ENCODE measurements around the gene MISFA. TPM values are rescaled to one million over a fixed set of nuclear protein-coding genes. Genes with fewer than 3 reads are reported as not detected.
A peak's percentile ranks its signal among the peaks of the same experiment; 100 is the strongest.
"Not testable (repeated sequence)": the region's sequence is repeated elsewhere in the genome, so short reads cannot be mapped to it uniquely, and the experiment has no call there.

Gene MISFA
- polyA plus RNA-seq, 1 donor (not counting 4 experiments of a cell fraction or from before 2014, with no cell fraction given) = 0.63 TPM

DNA sequence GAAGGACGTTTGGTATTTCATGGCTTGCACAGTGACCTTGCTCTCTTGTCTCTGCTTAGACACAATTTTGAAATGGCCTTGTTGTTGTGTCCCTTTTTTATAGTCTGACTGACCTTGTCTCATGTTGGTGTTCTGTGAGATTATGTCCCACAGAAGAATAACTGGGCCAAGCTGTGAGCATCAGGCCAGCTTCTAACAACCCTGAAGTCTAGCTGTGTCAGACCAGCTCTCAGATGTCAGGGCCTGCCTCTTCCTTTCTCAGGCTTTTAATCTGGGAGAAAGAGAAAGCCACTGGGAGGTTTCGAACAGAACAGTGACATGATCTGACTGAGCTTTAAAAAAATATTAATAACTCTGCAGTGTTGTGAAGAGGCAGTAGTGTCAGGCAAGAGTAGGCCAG is 9.0 kb upstream of the MISFA start:
- FAIRE-seq (no peak), DNase-seq (ENCODE audit: low read depth, low spot score) (no peak)
- no peak overlapping the region for H2AFZ ChIP-seq (ENCODE audit: control insufficient read depth, low read length)
- H3K36me3 ChIP-seq (ENCODE audit: control insufficient read depth in 2 of 2, extremely low read depth in 1 of 2, insufficient read depth in 2 of 2, low read length in 2 of 2) = peaks cover under 1 to 3% of the 10 kb centered on the region in 2 experiments
- no peaks in the 10 kb centered on the region for H4K20me1 ChIP-seq (ENCODE audit: control insufficient read depth, extremely low read depth, insufficient read depth, low read length)
- TF ChIP-seq EZH2 (IDR thresholded peaks at IDR 0.05; ENCODE audit: low read length) = no peak
- TF ChIP-seq CTCF (optimal IDR thresholded peaks at IDR 0.05 in 1 of 3, IDR thresholded peaks at IDR 0.05 in 1 of 3, conservative IDR thresholded peaks at IDR 0.05 in 1 of 3; ENCODE audit: extremely low read depth in 1 of 3, insufficient read depth in 2 of 3, low read length in 3 of 3) = no peak
- H3K4me1 ChIP-seq (ENCODE audit: control insufficient read depth, extremely low read depth, insufficient read depth, low read length) = peaks cover 35% of the 10 kb centered on the region
- no peaks in the 10 kb centered on the region for H3K27me3 ChIP-seq (ENCODE audit: control insufficient read depth, extremely low read depth, insufficient read depth, low read length)
- H3K9me1 ChIP-seq (ENCODE audit: control insufficient read depth, extremely low read depth, insufficient read depth, low read length) = no peaks in the 10 kb centered on the region
- H3K9me3 ChIP-seq (ENCODE audit: control insufficient read depth, low read depth, low read length) = no peaks in the 10 kb centered on the region
- H3K79me2 ChIP-seq (ENCODE audit: control insufficient read depth, insufficient read depth, low read length) = peaks cover 53% of the 10 kb centered on the region
- no peak overlapping the region for H3K27ac ChIP-seq (ENCODE audit: control insufficient read depth, insufficient read depth, low read length)
- no peak overlapping the region for H3K9ac ChIP-seq (ENCODE audit: control insufficient read depth, extremely low read depth, insufficient read depth, low read length)
- peak overlapping the region; percentile 71 for H3K4me2 ChIP-seq (ENCODE audit: control insufficient read depth, extremely low read depth, insufficient read depth, low read depth, low read length)
- dilution Hi-C loops (cut with MboI; ENCODE audit: extremely low pct_ligation_motif_present, low sequenced_read_pairs) = no loop called here
- no peak overlapping the region for H3K4me3 ChIP-seq (ENCODE audit: control insufficient read depth in 2 of 3, extremely low read depth in 1 of 3, insufficient read depth in 2 of 3, low read depth in 1 of 3, low read length in 3 of 3)

GRCh38 chr11:18594088-18594487 is 5.5 kb upstream of the MISFA start:
- H3K27ac ChIP-seq (ENCODE audit: control insufficient read depth, insufficient read depth, low read length); H3K4me3 ChIP-seq (ENCODE audit: control insufficient read depth in 2 of 3, extremely low read depth in 1 of 3, insufficient read depth in 2 of 3, low read depth in 1 of 3, low read length in 3 of 3); H3K9me1 ChIP-seq (ENCODE audit: control insufficient read depth, extremely low read depth, insufficient read depth, low read length); dilution Hi-C loops (cut with MboI; ENCODE audit: extremely low pct_ligation_motif_present, low sequenced_read_pairs); H3K9me3 ChIP-seq (ENCODE audit: control insufficient read depth, low read depth, low read length); H3K27me3 ChIP-seq (ENCODE audit: control insufficient read depth, extremely low read depth, insufficient read depth, low read length); H3K9ac ChIP-seq (ENCODE audit: control insufficient read depth, extremely low read depth, insufficient read depth, low read length); FAIRE-seq; DNase-seq (ENCODE audit: low read depth, low spot score); H4K20me1 ChIP-seq (ENCODE audit: control insufficient read depth, extremely low read depth, insufficient read depth, low read length); H2AFZ ChIP-seq (ENCODE audit: control insufficient read depth, low read length); H3K4me2 ChIP-seq (ENCODE audit: control insufficient read depth, extremely low read depth, insufficient read depth, low read depth, low read length): not testable (repeated sequence)
- H3K79me2 ChIP-seq (ENCODE audit: control insufficient read depth, insufficient read depth, low read length) = peaks cover 27% of the 10 kb centered on the region
- H3K4me1 ChIP-seq (ENCODE audit: control insufficient read depth, extremely low read depth, insufficient read depth, low read length) = peaks cover 35% of the 10 kb centered on the region
- peaks cover 5 to 15% of the 10 kb centered on the region in 2 experiments for H3K36me3 ChIP-seq (ENCODE audit: control insufficient read depth in 2 of 2, extremely low read depth in 1 of 2, insufficient read depth in 2 of 2, low read length in 2 of 2)
